Liver (tissue), 9 donors: Measurements from ENCODE around the gene GTF3C5. TPM values are rescaled to one million over a fixed set of nuclear protein-coding genes. Genes with fewer than 3 reads are reported as not detected.

Experiments
- DNase-seq: peaks from one replicate; pipeline ENCODE4 v3.0.0-alpha.2; 2017; ENCODE audit warnings: low spot score
- H3K27ac ChIP-seq, 2 donors: one replicate each; pipeline ENCODE4 v1.7.0; 2013; ENCODE audit warnings: inconsistent platforms in 2 of 2, low read length in 2 of 2, control low read depth in 1 of 2, low read depth in 1 of 2, mild to moderate bottlenecking in 1 of 2
- H3K27me3 ChIP-seq, 4 donors: one replicate each; pipeline versions ENCODE4 v1.6.1 to v1.7.0; 2013; ENCODE audit warnings: low read length in 3 of 4, inconsistent platforms in 1 of 4, mild to moderate bottlenecking in 1 of 4, moderate library complexity in 1 of 4; ENCODE audit not compliant: control insufficient read depth in 4 of 4, insufficient read depth in 4 of 4
- H3K36me3 ChIP-seq, 4 donors: one replicate each; pipeline versions ENCODE4 v1.6.1 to v1.7.0; 2013; ENCODE audit warnings: low read length in 3 of 4, mild to moderate bottlenecking in 3 of 4, low read depth in 1 of 4, moderate library complexity in 1 of 4; ENCODE audit not compliant: control insufficient read depth in 4 of 4, insufficient read depth in 3 of 4
- H3K4me1 ChIP-seq, 4 donors: one replicate each; pipeline versions ENCODE4 v1.6.1 to v1.7.0; 2013; ENCODE audit warnings: low read length in 3 of 4, mild to moderate bottlenecking in 3 of 4, moderate library complexity in 1 of 4; ENCODE audit not compliant: control insufficient read depth in 4 of 4, insufficient read depth in 4 of 4
- H3K4me3 ChIP-seq, 3 donors: one replicate each; pipeline versions ENCODE4 v1.6.1 to v1.7.0; 2013; ENCODE audit warnings: low read length in 3 of 3, control low read depth in 1 of 3, low read depth in 1 of 3, mild to moderate bottlenecking in 1 of 3
- H3K9ac ChIP-seq, 2 donors: one replicate each; pipeline ENCODE4 v1.7.0; 2013; ENCODE audit warnings: low read length in 2 of 2, mild to moderate bottlenecking in 2 of 2, moderate library complexity in 2 of 2, control low read depth in 1 of 2, low read depth in 1 of 2
- H3K9me3 ChIP-seq, 4 donors: one replicate each; pipeline versions ENCODE4 v1.6.1 to v1.7.0; 2013; ENCODE audit warnings: low read length in 3 of 4; ENCODE audit not compliant: control insufficient read depth in 4 of 4
- ATF3 ChIP-seq: IDR thresholded peaks from 2 replicates; pipeline ENCODE4 v1.6.1; 2016; ENCODE audit warnings: antibody characterized with exemption
- CTCF ChIP-seq: fragments of 150-350 bp; IDR thresholded peaks from 2 replicates; pipeline ENCODE4 v1.5.1; 2017; ENCODE audit warnings: improper control_type of control experiment, low read depth, low read length; ENCODE audit not compliant: missing input control
- EGR1 ChIP-seq, 2 donors: IDR thresholded peaks; 2 replicates each; pipeline ENCODE4 v1.6.1; 2016 to 2018; ENCODE audit warnings: antibody characterized with exemption in 2 of 2, low read depth in 2 of 2
- FOXA1 ChIP-seq: IDR thresholded peaks from 2 replicates; pipeline ENCODE4 v1.6.1; 2016; ENCODE audit warnings: antibody characterized with exemption
- GABPA ChIP-seq, 2 donors: IDR thresholded peaks in 1 of 2; conservative IDR thresholded peaks in 1 of 2; 2 replicates each; pipeline ENCODE4 v1.6.1; 2016; ENCODE audit warnings: antibody characterized with exemption in 2 of 2, mild to moderate bottlenecking in 1 of 2, moderate library complexity in 1 of 2
- HNF4A ChIP-seq, 2 donors: conservative IDR thresholded peaks; 2 replicates each; pipeline ENCODE4 v1.6.1; 2016; ENCODE audit warnings: antibody characterized with exemption in 2 of 2, mild to moderate bottlenecking in 2 of 2
- HNF4G ChIP-seq: IDR thresholded peaks from 2 replicates; pipeline ENCODE4 v1.6.1; 2016; ENCODE audit warnings: antibody characterized with exemption
- JUND ChIP-seq, 2 donors: IDR thresholded peaks; 2 replicates each; pipeline ENCODE4 v1.6.1; 2016; ENCODE audit warnings: antibody characterized with exemption in 2 of 2
- MAX ChIP-seq: IDR thresholded peaks from 2 replicates; pipeline ENCODE4 v1.6.1; 2016; ENCODE audit warnings: antibody characterized with exemption
- RAD21 ChIP-seq, 2 donors: IDR thresholded peaks; 2 replicates each; pipeline ENCODE4 v1.6.1; 2016; ENCODE audit warnings: antibody characterized with exemption in 2 of 2, mild to moderate bottlenecking in 2 of 2
- RXRA ChIP-seq, 2 donors: IDR thresholded peaks; 2 replicates each; pipeline ENCODE4 v1.6.1; 2017 to 2018; ENCODE audit warnings: antibody characterized with exemption in 2 of 2, mild to moderate bottlenecking in 1 of 2
- SP1 ChIP-seq: IDR thresholded peaks from 2 replicates; pipeline ENCODE4 v1.6.1; 2018; ENCODE audit warnings: antibody characterized with exemption, mild to moderate bottlenecking
- TAF1 ChIP-seq: conservative IDR thresholded peaks from 2 replicates; pipeline ENCODE4 v1.6.1; 2016; ENCODE audit warnings: antibody characterized with exemption, mild to moderate bottlenecking
- YY1 ChIP-seq: IDR thresholded peaks from 2 replicates; pipeline ENCODE4 v1.6.1; 2016; ENCODE audit warnings: antibody characterized with exemption, mild to moderate bottlenecking
- ZBTB33 ChIP-seq: IDR thresholded peaks from 2 replicates; pipeline ENCODE4 v1.6.1; 2016; ENCODE audit warnings: antibody characterized with exemption
- WGBS: extraction: QIAGEN DNeasy Blood & Tissue Kit; methylation state at CpG from one replicate; pipeline ENCODE4 v1.1.7; 2013; 5-methylcytosine and 5-hydroxymethylcytosine counted together
- polyA plus RNA-seq, 2 donors: library from polyadenylated mRNA; stranded (reverse) in 1 of 2; unstranded in 1 of 2; fragments of 200-250 nt in 1 of 2; fragments of >200 nt in 1 of 2; fragmentation: Nextera tagmentation in 1 of 2; extraction: Ambion mirVana in 1 of 2; gene quantifications; one replicate each; pipeline versions ENCODE4 v1.2.1 to v1.2.3, GENCODE V29; 2013 to 2015
- total RNA-seq, 2 donors: library from RNA; depleted of rRNA; stranded (reverse); fragments of >200 nt; gene quantifications; one replicate each; pipeline ENCODE4 v1.2.3, GENCODE V29; 2014
- TF ChIP-seq, protein P1 (sequence below): IDR thresholded peaks from 2 replicates; pipeline ENCODE4 v1.6.1; 2016; ENCODE audit warnings: antibody characterized with exemption, mild to moderate bottlenecking
- donor health status: healthy.
- donor health status: healthy.
- donor health status: healthy.
- donor health status: healthy.
- donor health status: healthy.

The GTF3C5 gene
- total and polyA plus RNA-seq, 4 donors: 13.2 to 26.2 (median 18.2) TPM

DNA sequence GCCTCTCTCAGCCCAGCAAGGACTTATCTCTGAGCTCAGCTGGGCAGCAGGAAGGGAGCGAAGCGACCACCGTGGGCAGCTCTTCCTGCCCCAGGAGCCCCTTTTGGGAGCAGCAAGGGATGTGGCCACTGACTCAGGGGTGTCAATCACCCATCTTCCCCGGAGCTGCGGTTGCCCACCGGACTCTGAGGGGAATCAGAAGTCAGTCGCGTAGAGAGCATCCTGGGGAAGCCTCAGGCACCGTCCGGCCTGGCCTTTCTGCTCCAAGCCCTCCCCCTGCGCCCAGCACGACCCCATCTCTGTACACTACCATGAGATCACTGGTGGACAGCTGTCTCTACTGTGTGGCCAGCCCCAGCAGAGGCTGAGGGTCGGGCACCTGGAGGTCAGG is 27.7 kb upstream of the GTF3C5 start:
- Histone ChIP-seq H3K27me3 (peaks cover 0 to 7% (median 0%) of the 10 kb centered on the region in 4 donors), H3K9me3 (no peaks in the 10 kb centered on the region), H3K4me3 (no peak overlapping the region), H3K9ac (no peak overlapping the region), H3K36me3 (no peaks in the 10 kb centered on the region), H3K4me1 (peaks cover 0 to 1% (median 0%) of the 10 kb centered on the region in 4 donors), H3K27ac (no peak overlapping the region)
- 47% methylated on average over 13 of the region's 13 CpGs for WGBS
- TF ChIP-seq, protein P1, sequence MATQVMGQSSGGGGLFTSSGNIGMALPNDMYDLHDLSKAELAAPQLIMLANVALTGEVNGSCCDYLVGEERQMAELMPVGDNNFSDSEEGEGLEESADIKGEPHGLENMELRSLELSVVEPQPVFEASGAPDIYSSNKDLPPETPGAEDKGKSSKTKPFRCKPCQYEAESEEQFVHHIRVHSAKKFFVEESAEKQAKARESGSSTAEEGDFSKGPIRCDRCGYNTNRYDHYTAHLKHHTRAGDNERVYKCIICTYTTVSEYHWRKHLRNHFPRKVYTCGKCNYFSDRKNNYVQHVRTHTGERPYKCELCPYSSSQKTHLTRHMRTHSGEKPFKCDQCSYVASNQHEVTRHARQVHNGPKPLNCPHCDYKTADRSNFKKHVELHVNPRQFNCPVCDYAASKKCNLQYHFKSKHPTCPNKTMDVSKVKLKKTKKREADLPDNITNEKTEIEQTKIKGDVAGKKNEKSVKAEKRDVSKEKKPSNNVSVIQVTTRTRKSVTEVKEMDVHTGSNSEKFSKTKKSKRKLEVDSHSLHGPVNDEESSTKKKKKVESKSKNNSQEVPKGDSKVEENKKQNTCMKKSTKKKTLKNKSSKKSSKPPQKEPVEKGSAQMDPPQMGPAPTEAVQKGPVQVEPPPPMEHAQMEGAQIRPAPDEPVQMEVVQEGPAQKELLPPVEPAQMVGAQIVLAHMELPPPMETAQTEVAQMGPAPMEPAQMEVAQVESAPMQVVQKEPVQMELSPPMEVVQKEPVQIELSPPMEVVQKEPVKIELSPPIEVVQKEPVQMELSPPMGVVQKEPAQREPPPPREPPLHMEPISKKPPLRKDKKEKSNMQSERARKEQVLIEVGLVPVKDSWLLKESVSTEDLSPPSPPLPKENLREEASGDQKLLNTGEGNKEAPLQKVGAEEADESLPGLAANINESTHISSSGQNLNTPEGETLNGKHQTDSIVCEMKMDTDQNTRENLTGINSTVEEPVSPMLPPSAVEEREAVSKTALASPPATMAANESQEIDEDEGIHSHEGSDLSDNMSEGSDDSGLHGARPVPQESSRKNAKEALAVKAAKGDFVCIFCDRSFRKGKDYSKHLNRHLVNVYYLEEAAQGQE: no peak
- TF ChIP-seq EGR1 (IDR thresholded peaks at IDR 0.05; ENCODE audit: low read depth in 2 of 2): no peak
- no peak for TF ChIP-seq TAF1
- no peak for TF ChIP-seq HNF4A (conservative IDR thresholded peaks at IDR 0.05)
- TF ChIP-seq ATF3: no peak
- TF ChIP-seq SP1: no peak
- no peak for TF ChIP-seq CTCF
- TF ChIP-seq HNF4G: no peak
- no peak for TF ChIP-seq GABPA (IDR thresholded peaks at IDR 0.05 in 1 of 2, conservative IDR thresholded peaks at IDR 0.05 in 1 of 2)
- TF ChIP-seq RAD21 (IDR thresholded peaks at IDR 0.05): no peak
- DNase-seq: no peak

GRCh38 chr9:133003671-133004090 is 27.1 kb upstream of the GTF3C5 start:
- Histone ChIP-seq H3K4me3 (no peak overlapping the region), H3K36me3 (no peaks in the 10 kb centered on the region), H3K4me1 (peaks cover 0 to 1% (median 0%) of the 10 kb centered on the region in 4 donors), H3K9ac (no peak overlapping the region), H3K27me3 (peaks cover 0 to 7% (median 0%) of the 10 kb centered on the region in 4 donors), H3K9me3 (no peaks in the 10 kb centered on the region), H3K27ac (no peak overlapping the region)
- TF ChIP-seq MAX (no peak), YY1 (no peak), RAD21 (IDR thresholded peaks at IDR 0.05) (no peak), EGR1 (IDR thresholded peaks at IDR 0.05; ENCODE audit: low read depth in 2 of 2) (no peak), FOXA1 (no peak), HNF4A (conservative IDR thresholded peaks at IDR 0.05) (no peak), ATF3 (no peak), SP1 (no peak), CTCF (no peak), JUND (IDR thresholded peaks at IDR 0.05) (no peak), ZBTB33 (no peak), HNF4G (no peak), GABPA (IDR thresholded peaks at IDR 0.05 in 1 of 2, conservative IDR thresholded peaks at IDR 0.05 in 1 of 2) (no peak), RXRA (IDR thresholded peaks at IDR 0.05) (no peak)
- TF ChIP-seq, protein P1: no peak
- WGBS: 52% methylated on average over 9 of the region's 9 CpGs
- peak; percentile 39 for DNase-seq
